HG03280 (cell line): ENCODE results near the gene MCAM.

Experiments used
- ATAC-seq: cut with Tn5 transposase; IDR thresholded peaks from one replicate; pipeline ENCODE4 v1.9.1; 2021; ENCODE audit warnings: mild to moderate bottlenecking, moderate library complexity; ENCODE audit not compliant: unreplicated experiment

MCAM gene

GRCh38 chr11:119266517-119267255 is 50.2 kb downstream of the MCAM start:
- ATAC-seq = no peak

DNA sequence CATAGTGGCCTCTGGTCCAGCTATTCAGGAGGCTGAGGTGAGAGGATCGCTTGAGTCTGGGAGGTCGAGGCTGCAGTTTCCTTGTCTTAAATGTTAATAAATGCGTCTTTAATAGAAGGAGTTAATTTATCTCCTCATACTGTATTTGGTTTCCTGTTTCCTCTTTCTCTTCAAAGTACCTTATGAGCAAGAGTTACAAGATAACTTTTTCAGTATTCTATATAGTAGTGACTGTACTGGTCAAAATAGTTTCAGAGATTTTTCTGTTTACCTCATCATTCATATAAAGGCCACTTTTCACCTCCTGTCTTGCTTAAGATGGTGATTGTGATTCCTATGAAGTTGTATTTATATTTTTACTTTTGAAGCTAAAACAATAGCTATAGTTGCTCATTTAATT is 50.9 kb downstream of the MCAM start:
- no peak for ATAC-seq

- ATAC-seq = no peak
Observed at GRCh38 chr11:119263352-119263940, 53.5 kb downstream of the MCAM start.

GRCh38 chr11:119262668-119263351 is 54.1 kb downstream of the MCAM start:
- ATAC-seq = no peak

- ATAC-seq = no peak
Observed at GRCh38 chr11:119258983-119259382, 57.9 kb downstream of the MCAM start.
